HepG2 (cell line): Measurements from ENCODE around the gene PDGFA. TPM values are rescaled to one million over a fixed set of nuclear protein-coding genes. Genes with fewer than 3 reads are reported as not detected.

ENCODE experiments used
- ELF1 ChIP-seq: sonication (generic); formaldehyde crosslinking; IDR thresholded peaks from 2 replicates; pipeline ENCODE4 v1.4.0; 2020; ENCODE audit warnings: missing genetic modification reagents
- KIAA2018 ChIP-seq: sonication (generic); formaldehyde crosslinking; IDR thresholded peaks from 2 replicates; pipeline ENCODE4 v1.5.0; 2020; ENCODE audit warnings: mild to moderate bottlenecking, missing genetic modification reagents, borderline replicate concordance
- MBD4 ChIP-seq: IDR thresholded peaks from 2 replicates; pipeline ENCODE4 v1.6.1; 2012; ENCODE audit warnings: low read length, inconsistent platforms, borderline replicate concordance
- MED13 ChIP-seq: sonication (generic); formaldehyde crosslinking; IDR thresholded peaks from 2 replicates; pipeline ENCODE4 v1.5.0; 2020; ENCODE audit warnings: missing genetic modification reagents
- MIER2 ChIP-seq: IDR thresholded peaks from 2 replicates; pipeline ENCODE4 v1.6.1; 2016; ENCODE audit warnings: missing biosample characterization, missing genetic modification reagents
- NONO ChIP-seq, 2 experiments: fragments of 450-650 bp in 1 of 2; sonication (generic) in 1 of 2; formaldehyde crosslinking in 1 of 2; IDR thresholded peaks in 1 of 2; conservative IDR thresholded peaks in 1 of 2; 2 replicates each; pipeline versions ENCODE4 v1.6.1 to v1.8.0; 2017 to 2022; ENCODE audit warnings: mild to moderate bottlenecking in 1 of 2, missing genetic modification reagents in 1 of 2, moderate library complexity in 1 of 2
- PCBP1 ChIP-seq: fragments of 200-400 bp; formaldehyde crosslinking; IDR thresholded peaks from 2 replicates; pipeline ENCODE4 v1.6.1; 2017; ENCODE audit warnings: mild to moderate bottlenecking, low read depth, low read length, borderline replicate concordance
- SRSF4 ChIP-seq: fragments of 200-400 bp; formaldehyde crosslinking; IDR thresholded peaks from one replicate; pipeline ENCODE4 v1.6.1; 2018; ENCODE audit warnings: mild to moderate bottlenecking, low read depth, low read length, moderate library complexity; ENCODE audit not compliant: poor library complexity, severe bottlenecking
- TEAD2 ChIP-seq: sonication (generic); formaldehyde crosslinking; IDR thresholded peaks from 2 replicates; pipeline ENCODE4 v1.9.0; 2021; ENCODE audit warnings: missing genetic modification reagents
- TRIM22 ChIP-seq: fragments of 450-650 bp; IDR thresholded peaks from 2 replicates; pipeline ENCODE4 v1.6.1; 2017
- ZFYVE20 ChIP-seq: sonication (generic); formaldehyde crosslinking; IDR thresholded peaks from 2 replicates; pipeline ENCODE4 v1.8.0; 2023; ENCODE audit warnings: low read depth, mild to moderate bottlenecking, moderate library complexity, missing genetic modification reagents, borderline replicate concordance
- ZNF207 ChIP-seq: fragments of 450-650 bp; IDR thresholded peaks from 2 replicates; pipeline ENCODE4 v1.6.1; 2016; ENCODE audit warnings: antibody characterized with exemption, borderline replicate concordance
- ZNF232 ChIP-seq: sonication (generic); formaldehyde crosslinking; IDR thresholded peaks from 2 replicates; pipeline ENCODE4 v1.4.0; 2020; ENCODE audit warnings: missing genetic modification reagents, borderline replicate concordance
- ZNF260 ChIP-seq: sonication (generic); formaldehyde crosslinking; IDR thresholded peaks from 2 replicates; pipeline ENCODE4 v1.4.0; 2020; ENCODE audit warnings: missing genetic modification reagents, low read depth, mild to moderate bottlenecking, borderline replicate concordance
- ZNF33B ChIP-seq: sonication (generic); formaldehyde crosslinking; IDR thresholded peaks from 2 replicates; pipeline ENCODE4 v1.5.1; 2020; ENCODE audit warnings: mild to moderate bottlenecking, missing genetic modification reagents
- ZNF431 ChIP-seq: sonication (generic); formaldehyde crosslinking; IDR thresholded peaks from 2 replicates; pipeline ENCODE4 v1.9.0; 2022; ENCODE audit warnings: missing genetic modification reagents, low read depth, mild to moderate bottlenecking, borderline replicate concordance
- ZNF512B ChIP-seq: sonication (generic); formaldehyde crosslinking; IDR thresholded peaks from 2 replicates; pipeline ENCODE4 v1.5.1; 2020; ENCODE audit warnings: missing genetic modification reagents, mild to moderate bottlenecking, borderline replicate concordance
- polyA plus RNA-seq, 8 experiments: library from polyadenylated mRNA; depleted of rRNA in 3 of 8; stranded (reverse) in 7 of 8; unstranded in 1 of 8; fragments of >200 nt; fragmentation: Illumina TruSeq in 4 of 8; extraction: Trizol in 4 of 8; gene quantifications; 2 replicates each; pipeline versions ENCODE4 v1.2.1 to v1.2.3, GENCODE V29; 2011 to 2016; ENCODE audit warnings: low read depth in 4 of 8, missing spikeins in 1 of 8, mixed read lengths in 1 of 8; ENCODE audit not compliant: insufficient read depth in 1 of 8
- total RNA-seq, 5 experiments: library from RNA; depleted of rRNA; stranded (reverse); fragments of >200 nt; fragmentation: Illumina TruSeq; extraction: Trizol; gene quantifications; 2 replicates each; pipeline ENCODE4 v1.2.3, GENCODE V29; 2016; ENCODE audit warnings: low read depth in 1 of 5

The PDGFA gene
- total and polyA plus RNA-seq, 2 of the 13 experiments (the other 11 are each of a cell fraction or from before 2014, with no cell fraction given), result 1.5 to 3.4 TPM

- TF ChIP-seq SRSF4 (no peak), NONO (IDR thresholded peaks at IDR 0.05) (no peak), NONO (CRISPR knock-in tag; conservative IDR thresholded peaks at IDR 0.05) (peak; percentile 43; the same call in 1 of the 2 replicates), ZFYVE20 (CRISPR knock-in tag) (no peak), TEAD2 (CRISPR knock-in tag) (no peak), TRIM22 (no peak), ZNF260 (CRISPR knock-in tag) (no peak), ZNF512B (no peak), ZNF33B (CRISPR knock-in tag) (no peak), ZNF207 (no peak), ELF1 (CRISPR knock-in tag) (peak; percentile 59), MED13 (no peak), PCBP1 (no peak), MIER2 (CRISPR knock-in tag) (no peak), KIAA2018 (CRISPR knock-in tag) (no peak), ZNF232 (CRISPR knock-in tag) (no peak), MBD4 (no peak), ZNF431 (CRISPR knock-in tag) (no peak)
Observed at GRCh38 chr7:461453-462172, 58.0 kb downstream of the PDGFA start (continued).
